ENCODE results near the gene EPB42.

GRCh38 chr15:43219929-43220928, 589 bp downstream of the EPB42 start:
- no peak for TF ChIP-seq CTCF (IDR thresholded peaks at IDR 0.05)
- TF ChIP-seq POLR2A (IDR thresholded peaks at IDR 0.05): no peak
- TF ChIP-seq EP300 (IDR thresholded peaks at IDR 0.05): no peak
